H1 (cell line): ENCODE measurements around the gene MPPED1. TPM values are rescaled to one million over a fixed set of nuclear protein-coding genes. Genes with fewer than 3 reads are reported as not detected.

Experiments used
- CTCF ChIA-PET: fragments of 300-600 bp; sonication (Branson Sonifier 250); formaldehyde crosslinking; loops from one replicate; lab custom pipeline; 2021; ENCODE audit not compliant: partially characterized antibody; lab: Charles Lee
- POLR2A ChIA-PET: fragments of 300-600 bp; sonication (Branson Sonifier 250); formaldehyde crosslinking; loops from one replicate; lab custom pipeline; 2021; ENCODE audit warnings: inconsistent platforms; ENCODE audit not compliant: partially characterized antibody; lab: Charles Lee
- DNase-seq, 2 experiments: peaks; one replicate each; pipeline versions ENCODE4 v3.0.0 to v3.0.0-alpha.2; 2010 to 2022; ENCODE audit warnings: low spot score in 2 of 2, low read depth in 1 of 2, mixed read lengths in 1 of 2
- FAIRE-seq: peaks from 2 replicates; lab custom pipeline; 2011; peaks lifted over from hg19 to GRCh38; lab: Jason Lieb, UNC
- H2AFZ ChIP-seq: 2 replicates; pipeline ENCODE4 v1.8.1; 2012; ENCODE audit warnings: low read length, inconsistent platforms
- H2AK5ac ChIP-seq: 2 replicates; pipeline ENCODE4 v1.6.1; 2013; ENCODE audit warnings: low read depth, low read length
- H2BK120ac ChIP-seq: replicated peaks from 2 replicates; pipeline ENCODE3; 2013; ENCODE audit warnings: low read depth, low read length, inconsistent platforms
- H2BK12ac ChIP-seq: 2 replicates; pipeline ENCODE4 v1.6.1; 2013; ENCODE audit warnings: low read depth, low read length
- H2BK15ac ChIP-seq: 2 replicates; pipeline ENCODE4 v1.6.1; 2013; ENCODE audit warnings: low read length
- H2BK20ac ChIP-seq: 2 replicates; pipeline ENCODE4 v1.6.1; 2013; ENCODE audit warnings: low read length
- H2BK5ac ChIP-seq: 2 replicates; pipeline ENCODE4 v1.6.1; 2013; ENCODE audit warnings: low read depth, low read length
- H3K14ac ChIP-seq: 2 replicates; pipeline ENCODE4 v1.6.1; 2013; ENCODE audit warnings: inconsistent platforms; ENCODE audit not compliant: insufficient read length
- H3K18ac ChIP-seq: 2 replicates; pipeline ENCODE4 v1.6.1; 2013; ENCODE audit warnings: low read length; ENCODE audit errors: extremely low read depth
- H3K23ac ChIP-seq: 2 replicates; pipeline ENCODE4 v1.6.1; 2013; ENCODE audit warnings: inconsistent platforms; ENCODE audit not compliant: insufficient read length
- H3K23me2 ChIP-seq: 2 replicates; pipeline ENCODE4 v1.6.1; 2013; ENCODE audit warnings: low read depth, low read length
- H3K27ac ChIP-seq: 2 replicates; pipeline ENCODE4 v1.6.1; 2011; ENCODE audit warnings: low read depth, low read length, inconsistent platforms
- H3K27me3 ChIP-seq, 4 experiments: replicated peaks in 1 of 4; 1 replicate in 1 of 4; 2 replicates in 3 of 4; pipeline versions ENCODE4 v1.6.1 to v1.8.1; 2011 to 2013; ENCODE audit warnings: low read length in 3 of 4, mild to moderate bottlenecking in 3 of 4, inconsistent platforms in 2 of 4, mixed read lengths in 2 of 4, moderate library complexity in 1 of 4; ENCODE audit not compliant: control insufficient read depth in 3 of 4, insufficient read depth in 3 of 4; ENCODE audit errors: extremely low read depth in 1 of 4
- H3K36me3 ChIP-seq, 4 experiments: 2 replicates each; pipeline versions ENCODE4 v1.6.1 to v1.8.1; 2011 to 2013; ENCODE audit warnings: mild to moderate bottlenecking in 4 of 4, low read length in 3 of 4, moderate library complexity in 2 of 4, control low read depth in 1 of 4, inconsistent platforms in 1 of 4; ENCODE audit not compliant: insufficient read depth in 4 of 4, control insufficient read depth in 2 of 4
- H3K4ac ChIP-seq: replicated peaks from 2 replicates; pipeline ENCODE3; 2013; ENCODE audit warnings: low read length, low read depth, mixed read lengths, inconsistent platforms; ENCODE audit not compliant: insufficient read length
- H3K4me1 ChIP-seq, 4 experiments: replicated peaks in 1 of 4; 1 replicate in 1 of 4; 2 replicates in 3 of 4; pipeline versions ENCODE4 v1.6.1 to v1.8.1; 2011 to 2013; ENCODE audit warnings: low read length in 3 of 4, inconsistent platforms in 2 of 4, mixed read lengths in 1 of 4; ENCODE audit not compliant: insufficient read depth in 4 of 4, control insufficient read depth in 3 of 4
- H3K4me2 ChIP-seq, 2 experiments: 2 replicates each; pipeline versions ENCODE4 v1.6.1 to v1.8.1; 2011 to 2013; ENCODE audit warnings: low read depth in 2 of 2, low read length in 2 of 2, control low read depth in 1 of 2, inconsistent platforms in 1 of 2, mild to moderate bottlenecking in 1 of 2; ENCODE audit not compliant: insufficient read depth in 1 of 2
- H3K4me3 ChIP-seq, 4 experiments: fragments of 200-600, 300-600 bp in 1 of 4; sonication (generic), shearing (Covaris generic), sonication (Bioruptor Twin) in 1 of 4; 2 replicates each; pipeline versions ENCODE4 v1.5.1 to v1.8.1; 2011 to 2016; ENCODE audit warnings: low read length in 4 of 4, low read depth in 3 of 4, control low read depth in 2 of 4, inconsistent platforms in 2 of 4, mild to moderate bottlenecking in 2 of 4, mixed read lengths in 1 of 4, moderate library complexity in 1 of 4; ENCODE audit not compliant: insufficient read depth in 2 of 4; ENCODE audit errors: extremely low read depth in 1 of 4
- H3K56ac ChIP-seq: replicated peaks from 2 replicates; pipeline ENCODE3; 2013; ENCODE audit warnings: low read depth, mild to moderate bottlenecking, mixed read lengths, low read length, inconsistent platforms; ENCODE audit not compliant: insufficient read length
- H3K79me1 ChIP-seq: 2 replicates; pipeline ENCODE4 v1.6.1; 2013; ENCODE audit warnings: low read depth, low read length, control low read depth
- H3K79me2 ChIP-seq, 2 experiments: 2 replicates each; pipeline versions ENCODE4 v1.6.1 to v1.8.1; 2012 to 2013; ENCODE audit warnings: low read length in 2 of 2, mild to moderate bottlenecking in 2 of 2, inconsistent platforms in 1 of 2; ENCODE audit not compliant: insufficient read depth in 2 of 2, control insufficient read depth in 1 of 2
- H3K9ac ChIP-seq, 4 experiments: replicated peaks in 1 of 4; 1 replicate in 1 of 4; 2 replicates in 3 of 4; pipeline versions ENCODE4 v1.6.1 to v1.8.1; 2011 to 2013; ENCODE audit warnings: low read depth in 3 of 4, low read length in 3 of 4, control low read depth in 2 of 4, mild to moderate bottlenecking in 2 of 4, moderate library complexity in 2 of 4, inconsistent platforms in 1 of 4; ENCODE audit errors: extremely low read depth in 1 of 4
- H3K9me3 ChIP-seq, 2 experiments: 2 replicates each; pipeline versions ENCODE4 v1.6.1 to v1.8.1; 2012 to 2013; ENCODE audit warnings: mild to moderate bottlenecking in 2 of 2, moderate library complexity in 2 of 2, control low read depth in 1 of 2, inconsistent platforms in 1 of 2, low read depth in 1 of 2, low read length in 1 of 2, mixed read lengths in 1 of 2; ENCODE audit not compliant: insufficient read depth in 2 of 2
- H4K20me1 ChIP-seq, 2 experiments: replicated peaks in 1 of 2; 2 replicates each; pipeline versions ENCODE3 to v1.8.1; 2011 to 2013; ENCODE audit warnings: inconsistent platforms in 2 of 2, low read length in 2 of 2, mild to moderate bottlenecking in 1 of 2; ENCODE audit not compliant: insufficient read depth in 2 of 2, control insufficient read depth in 1 of 2
- H4K5ac ChIP-seq: 2 replicates; pipeline ENCODE4 v1.6.1; 2013; ENCODE audit warnings: low read length, low read depth, mixed read lengths, inconsistent platforms; ENCODE audit not compliant: insufficient read length
- H4K8ac ChIP-seq: 2 replicates; pipeline ENCODE4 v1.8.0; 2013; ENCODE audit warnings: mild to moderate bottlenecking, moderate library complexity, low read length, inconsistent platforms; ENCODE audit not compliant: insufficient read depth; ENCODE audit errors: extremely low read depth
- H4K91ac ChIP-seq: replicated peaks from 2 replicates; pipeline ENCODE3; 2013; ENCODE audit warnings: low read length, mixed read lengths, inconsistent platforms; ENCODE audit not compliant: insufficient read length
- CHD1 ChIP-seq: IDR thresholded peaks from 2 replicates; pipeline ENCODE4 v1.6.1; 2012; ENCODE audit warnings: low read depth, low read length, improper control_type of control experiment
- EGR1 ChIP-seq: IDR thresholded peaks from 2 replicates; pipeline ENCODE4 v1.6.1; 2011; ENCODE audit warnings: low read depth, low read length, borderline replicate concordance
- RNF2 ChIP-seq: fragments of 200-900, 300-1000 bp; sonication (generic); IDR thresholded peaks from 2 replicates; pipeline ENCODE4 v1.7.1; 2016; ENCODE audit warnings: borderline replicate concordance, low read depth, mild to moderate bottlenecking, antibody characterized with exemption, low read length; ENCODE audit not compliant: poor library complexity, severe bottlenecking; ENCODE audit errors: missing control alignments
- SIN3A ChIP-seq, 2 experiments: IDR thresholded peaks in 1 of 2; conservative IDR thresholded peaks in 1 of 2; 2 replicates each; pipeline ENCODE4 v1.6.1; 2011 to 2012; ENCODE audit warnings: low read length in 2 of 2, improper control_type of control experiment in 1 of 2, low read depth in 1 of 2, mild to moderate bottlenecking in 1 of 2
- ZNF274 ChIP-seq: IDR thresholded peaks from 2 replicates; pipeline ENCODE4 v1.7.0; 2012; ENCODE audit warnings: low read length, borderline replicate concordance; ENCODE audit errors: extremely low read depth
- WGBS, 2 experiments: shearing (Covaris generic) in 1 of 2; methylation state at CpG; one replicate each; pipeline versions ENCODE4 v1.1.6 to v1.1.7; 2013 to 2015; ENCODE audit warnings: low lambda C conversion rate in 2 of 2, mixed read lengths in 2 of 2, inconsistent platforms in 1 of 2, low coverage in 1 of 2, missing lambda C conversion rate in 1 of 2; ENCODE audit not compliant: insufficient replicate concordance in 2 of 2, insufficient coverage in 1 of 2, insufficient read length in 1 of 2; ENCODE audit errors: extremely low coverage in 1 of 2, missing lambda C conversion rate in 1 of 2; 5-methylcytosine and 5-hydroxymethylcytosine counted together
- polyA plus RNA-seq, 7 experiments: library from polyadenylated mRNA; depleted of rRNA in 3 of 7; stranded (reverse) in 5 of 7; unstranded in 2 of 7; fragments of >200 nt in 5 of 7; fragments of 200-250 nt in 2 of 7; gene quantifications; 1 replicate in 5 of 7; 2 replicates in 1 of 7; 4 replicates in 1 of 7; pipeline versions ENCODE4 v1.2.1 to v1.2.3, GENCODE V29; 2011 to 2013; ENCODE audit warnings: missing spikeins in 2 of 7, mixed read lengths in 2 of 7
- total RNA-seq: library from RNA; stranded (reverse); fragmentation: NEBNext Ultra II Directional; extraction: Animal tissue kit (Norgen Biotek cat#: 25700); gene quantifications from 2 replicates; pipeline ENCODE4 v1.2.1, GENCODE V29; 2021
- TF ChIP-seq, protein P1 (sequence below): IDR thresholded peaks from 2 replicates; pipeline ENCODE4 v1.6.1; 2011; ENCODE audit warnings: low read length, improper control_type of control experiment
- TF ChIP-seq, protein P2 (sequence below): IDR thresholded peaks from 2 replicates; pipeline ENCODE4 v1.6.1; 2012; ENCODE audit warnings: low read length, inconsistent platforms

MPPED1 gene
- total and polyA plus RNA-seq, 2 of the 8 experiments (the other 6 are each of a cell fraction or from before 2014, with no cell fraction given), result 0.29 to 0.37 TPM

DNA sequence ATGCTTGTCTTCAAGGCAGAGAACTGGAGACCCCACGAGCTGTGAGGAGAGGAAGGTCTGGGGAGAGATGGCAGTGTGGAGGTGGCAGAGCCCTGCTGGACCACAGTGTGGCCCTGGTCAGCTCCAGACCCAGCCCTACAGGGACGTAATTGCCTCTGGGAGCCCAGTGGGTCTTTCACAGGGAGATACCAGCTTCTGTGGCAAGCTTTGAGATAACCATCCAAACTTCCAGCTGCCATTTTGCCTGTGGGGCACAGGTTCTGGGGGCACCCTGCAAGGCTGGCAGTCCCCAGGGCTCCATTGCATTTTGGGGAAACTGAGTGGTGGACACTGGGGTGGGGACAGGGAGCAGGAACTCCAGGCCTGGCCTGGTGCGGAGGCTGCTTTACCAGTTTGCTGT lies 10.2 kb upstream of the MPPED1 start:
- H3K56ac ChIP-seq, result no peak overlapping the region
- no peak overlapping the region for H2AFZ ChIP-seq
- H4K20me1 ChIP-seq, result no peaks in the 10 kb centered on the region
- no peak overlapping the region for H2BK5ac ChIP-seq
- H4K5ac ChIP-seq, result no peak overlapping the region
- no peak overlapping the region for H4K91ac ChIP-seq
- H3K79me1 ChIP-seq, result no peaks in the 10 kb centered on the region
- no peak overlapping the region for H2BK20ac ChIP-seq
- H3K27me3 ChIP-seq, result no peaks in the 10 kb centered on the region
- ChIA-PET CTCF (interaction anchor here (0.6 to 0.7 kb wide), 2 partner anchors 170 to 1930 kb away, joined by 3 read pairs; no protein-coding TSS in a partner anchor), POLR2A (no interaction called here)
- H3K4me2 ChIP-seq, result no peak overlapping the region
- FAIRE-seq (no peak), DNase-seq (no peak)
- H3K36me3 ChIP-seq, result no peaks in the 10 kb centered on the region
- H3K9ac ChIP-seq, result no peak overlapping the region
- H3K18ac ChIP-seq, result no peak overlapping the region
- H3K14ac ChIP-seq, result no peak overlapping the region
- H3K79me2 ChIP-seq, result no peaks in the 10 kb centered on the region
- H2BK12ac ChIP-seq, result no peak overlapping the region
- H3K27ac ChIP-seq, result no peak overlapping the region
- WGBS, 2 experiments, result 93% methylated on average over 3 of the region's 3 CpGs; no CpG with 5 or more reads in 1 of the 2 experiments
- H3K9me3 ChIP-seq, result no peaks in the 10 kb centered on the region
- H2BK120ac ChIP-seq, result no peak overlapping the region
- no peak overlapping the region for H3K4me3 ChIP-seq
- TF ChIP-seq RNF2, result no peak
- no peak for TF ChIP-seq ZNF274
- TF ChIP-seq EGR1, result no peak
- TF ChIP-seq SIN3A (conservative IDR thresholded peaks at IDR 0.05 in 1 of 2, IDR thresholded peaks at IDR 0.05 in 1 of 2; ENCODE audit: low read depth in 1 of 2, low read length in 2 of 2), result no peak
- TF ChIP-seq CHD1, result no peak
- TF ChIP-seq, protein P1, sequence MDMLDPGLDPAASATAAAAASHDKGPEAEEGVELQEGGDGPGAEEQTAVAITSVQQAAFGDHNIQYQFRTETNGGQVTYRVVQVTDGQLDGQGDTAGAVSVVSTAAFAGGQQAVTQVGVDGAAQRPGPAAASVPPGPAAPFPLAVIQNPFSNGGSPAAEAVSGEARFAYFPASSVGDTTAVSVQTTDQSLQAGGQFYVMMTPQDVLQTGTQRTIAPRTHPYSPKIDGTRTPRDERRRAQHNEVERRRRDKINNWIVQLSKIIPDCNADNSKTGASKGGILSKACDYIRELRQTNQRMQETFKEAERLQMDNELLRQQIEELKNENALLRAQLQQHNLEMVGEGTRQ, result no peak
- TF ChIP-seq, protein P2, sequence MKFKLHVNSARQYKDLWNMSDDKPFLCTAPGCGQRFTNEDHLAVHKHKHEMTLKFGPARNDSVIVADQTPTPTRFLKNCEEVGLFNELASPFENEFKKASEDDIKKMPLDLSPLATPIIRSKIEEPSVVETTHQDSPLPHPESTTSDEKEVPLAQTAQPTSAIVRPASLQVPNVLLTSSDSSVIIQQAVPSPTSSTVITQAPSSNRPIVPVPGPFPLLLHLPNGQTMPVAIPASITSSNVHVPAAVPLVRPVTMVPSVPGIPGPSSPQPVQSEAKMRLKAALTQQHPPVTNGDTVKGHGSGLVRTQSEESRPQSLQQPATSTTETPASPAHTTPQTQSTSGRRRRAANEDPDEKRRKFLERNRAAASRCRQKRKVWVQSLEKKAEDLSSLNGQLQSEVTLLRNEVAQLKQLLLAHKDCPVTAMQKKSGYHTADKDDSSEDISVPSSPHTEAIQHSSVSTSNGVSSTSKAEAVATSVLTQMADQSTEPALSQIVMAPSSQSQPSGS, result no peak
- TF ChIP-seq, all 59 proteins: peak for 0
- Histone ChIP-seq H4K8ac (no peak overlapping the region), H3K23me2 (no peaks in the 10 kb centered on the region), H2BK15ac (no peak overlapping the region), H3K4ac (no peak overlapping the region), H3K23ac (no peak overlapping the region), H2AK5ac (no peak overlapping the region), H3K4me1 (no peaks in the 10 kb centered on the region)
